GM19025 (cell line): Measurements from ENCODE around the gene ABCA10.
"Not testable (repeated sequence)": the region's sequence is repeated elsewhere in the genome, so short reads cannot be mapped to it uniquely, and the experiment has no call there.

Experiments used
- ATAC-seq: cut with Tn5 transposase; IDR thresholded peaks from one replicate; pipeline ENCODE4 v1.9.1; 2021; ENCODE audit warnings: mild to moderate bottlenecking, low read depth, moderate library complexity; ENCODE audit not compliant: unreplicated experiment

The ABCA10 gene

DNA sequence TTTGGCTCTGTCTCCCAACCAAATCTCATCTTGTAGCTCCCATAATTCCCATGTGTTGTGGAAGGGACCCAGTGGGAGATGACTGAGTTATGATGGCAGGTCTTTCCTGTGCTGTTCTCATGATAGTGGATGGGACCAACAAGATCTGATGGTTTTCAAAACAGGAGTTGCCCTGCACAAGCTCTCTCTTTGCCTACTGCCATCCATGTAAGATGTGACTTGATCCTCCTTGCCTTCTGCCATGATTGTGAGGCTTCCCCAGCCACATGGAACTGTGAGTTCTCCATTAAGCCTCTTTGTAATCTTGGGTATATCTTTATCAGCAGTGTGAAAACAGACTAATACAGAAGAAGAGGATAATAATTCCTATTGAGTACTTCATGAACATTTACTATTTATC lies 60.0 kb downstream of the ABCA10 start:
- not testable (repeated sequence) for ATAC-seq

DNA sequence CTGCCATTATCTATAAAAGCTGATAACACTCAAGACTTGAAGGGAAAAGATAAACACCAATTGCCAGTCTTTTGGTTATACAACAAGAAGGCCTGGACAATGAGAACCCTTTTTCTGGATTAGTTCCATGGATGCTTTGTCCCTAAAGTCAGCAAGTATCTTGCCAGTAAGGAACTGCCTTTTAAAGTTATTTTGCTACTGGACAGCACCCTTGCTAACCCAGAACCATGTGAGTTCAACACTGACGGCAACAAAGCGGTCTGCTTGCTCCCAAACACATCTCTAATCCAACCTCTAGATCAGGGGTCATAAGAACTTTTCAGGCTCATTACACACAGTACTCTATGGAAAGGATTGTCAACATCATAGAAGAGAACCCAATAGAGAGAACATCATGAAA lies 61.7 kb downstream of the ABCA10 start:
- ATAC-seq: no peak

DNA sequence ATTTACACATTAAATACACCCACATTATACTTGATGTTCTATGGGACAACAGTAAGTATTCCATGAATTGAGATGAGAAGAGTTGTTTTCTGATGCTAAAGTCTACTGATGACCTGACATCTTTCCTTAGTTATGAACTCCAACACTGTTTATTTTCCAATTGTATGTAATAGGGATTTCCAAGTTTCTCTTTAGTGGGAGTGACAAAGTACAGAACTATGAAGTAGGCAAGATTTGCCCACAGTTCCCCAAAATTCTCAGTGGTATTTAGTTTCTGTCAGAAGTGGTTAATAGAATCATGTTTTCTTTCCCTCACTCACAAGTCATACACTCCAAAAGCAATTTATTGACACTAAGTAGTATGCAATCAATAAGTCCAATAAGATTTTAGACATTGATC lies 64.4 kb downstream of the ABCA10 start:
- ATAC-seq: no peak

DNA sequence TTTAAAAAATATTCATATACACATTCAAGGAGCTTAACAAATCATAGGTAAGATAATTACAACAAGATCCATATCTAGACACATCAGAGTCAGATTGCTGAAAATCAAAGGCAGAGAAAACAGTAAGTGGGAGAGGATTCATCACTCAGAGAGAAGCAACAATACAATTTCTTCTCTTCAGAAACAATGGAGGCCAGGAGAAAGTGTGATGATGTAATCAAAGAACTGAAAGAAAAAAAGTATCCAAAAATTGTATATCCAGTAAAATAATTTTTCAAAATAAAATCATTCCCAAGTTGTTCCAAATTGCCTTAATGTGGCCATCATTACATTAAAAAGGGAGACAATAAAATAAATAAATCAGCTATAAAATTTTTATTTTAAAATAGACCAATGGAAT lies 69.2 kb downstream of the ABCA10 start:
- ATAC-seq: no peak

DNA sequence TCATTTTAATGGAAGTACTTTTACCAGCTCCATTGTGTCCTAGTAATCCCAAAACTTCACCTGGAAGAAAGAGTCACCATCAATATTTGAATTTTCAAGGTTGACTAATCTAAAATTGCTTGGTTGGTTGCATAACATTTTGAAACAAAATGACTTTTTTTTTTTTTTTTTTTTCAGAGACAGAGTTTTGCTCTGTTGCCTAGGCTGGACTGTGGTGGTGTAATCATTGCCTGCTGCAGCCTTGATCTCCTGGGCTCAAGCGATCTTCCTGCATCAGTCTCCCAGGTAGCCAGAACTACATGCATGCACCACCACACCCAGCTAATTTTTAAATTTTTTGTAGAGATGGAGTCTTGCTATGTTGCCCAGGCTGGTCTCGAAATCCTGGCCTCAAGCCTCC lies 74.4 kb downstream of the ABCA10 start:
- ATAC-seq: no peak

DNA sequence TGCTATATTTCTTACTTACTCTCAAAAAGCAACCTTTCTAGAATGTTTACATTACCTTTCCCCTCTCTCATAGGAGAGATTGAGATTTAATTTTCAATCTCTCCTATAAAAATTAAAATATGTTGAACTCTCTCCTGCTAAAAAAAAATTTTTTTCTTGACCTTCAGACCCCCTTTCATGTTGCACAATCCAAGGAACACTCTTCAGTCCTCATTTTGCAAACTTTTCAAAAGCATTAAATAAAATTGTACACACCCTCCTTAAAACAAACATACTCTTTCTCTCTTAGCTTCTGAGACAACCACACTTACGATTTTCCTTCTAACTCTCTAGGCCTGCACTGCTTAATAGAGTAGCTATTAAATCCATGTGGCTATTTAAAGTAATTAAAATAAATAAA lies 78.3 kb downstream of the ABCA10 start:
- ATAC-seq: no peak

DNA sequence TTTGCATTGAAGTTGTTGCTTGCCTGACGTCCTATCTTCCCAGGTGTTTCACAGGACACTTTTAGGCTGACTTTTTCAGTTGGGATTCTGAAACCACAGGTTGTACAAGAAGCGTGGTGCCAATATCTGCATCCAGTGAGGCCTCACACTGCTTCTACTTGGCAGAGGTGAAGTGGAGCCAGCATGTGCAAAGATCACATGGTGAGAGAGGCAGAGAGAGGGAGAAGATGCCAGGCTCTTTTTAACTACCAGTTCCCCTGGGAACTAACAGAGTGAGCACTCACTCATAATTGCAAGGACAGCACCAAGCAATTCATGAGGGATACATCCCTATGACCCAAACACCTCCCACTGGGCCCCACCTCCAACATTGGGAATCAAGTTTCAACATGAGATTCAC lies 81.2 kb downstream of the ABCA10 start:
- no peak for ATAC-seq

DNA sequence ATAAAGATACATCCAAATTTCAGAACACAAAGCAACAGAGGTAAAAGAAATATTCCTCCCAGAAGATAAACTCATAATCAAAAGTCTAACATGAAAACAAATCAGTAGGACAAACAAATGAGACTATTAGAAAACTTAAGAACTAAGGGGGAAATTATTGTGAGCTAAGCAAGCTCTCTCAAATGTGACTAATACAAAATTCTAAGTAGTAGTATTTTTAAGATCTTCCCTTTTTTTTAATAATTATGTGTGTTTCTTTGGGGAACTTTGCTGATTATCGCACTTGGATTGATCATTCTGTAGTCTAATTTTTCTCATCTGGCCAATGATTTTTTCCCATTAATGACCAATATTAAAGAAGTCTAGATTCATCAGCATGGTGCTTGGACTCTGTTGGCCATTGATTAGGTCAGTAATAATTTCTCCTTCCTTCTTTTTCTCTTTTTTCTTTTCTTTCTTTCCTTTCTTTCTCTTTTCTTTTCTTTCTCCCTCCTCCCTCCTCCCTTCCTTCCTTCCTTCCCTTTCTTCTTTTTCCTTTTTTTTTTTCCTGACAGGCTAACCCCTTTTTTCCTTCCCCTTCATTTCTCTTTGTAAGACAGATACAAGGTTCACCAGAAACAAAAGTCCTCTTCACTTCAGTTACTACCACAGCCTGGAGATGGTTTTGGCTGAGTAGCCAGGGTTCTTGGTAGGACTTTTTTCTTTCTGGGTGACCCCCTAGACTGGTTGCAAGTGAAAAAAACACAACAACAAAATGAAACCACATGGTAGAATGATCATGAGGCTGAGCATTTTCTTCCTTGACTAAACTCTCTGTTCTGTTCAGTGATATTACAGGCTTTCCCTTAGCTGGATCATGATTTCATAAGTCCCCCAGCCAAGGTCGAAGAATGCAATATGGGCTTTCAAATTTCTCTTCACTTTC lies 84.0 kb downstream of the ABCA10 start:
- no peak for ATAC-seq

DNA sequence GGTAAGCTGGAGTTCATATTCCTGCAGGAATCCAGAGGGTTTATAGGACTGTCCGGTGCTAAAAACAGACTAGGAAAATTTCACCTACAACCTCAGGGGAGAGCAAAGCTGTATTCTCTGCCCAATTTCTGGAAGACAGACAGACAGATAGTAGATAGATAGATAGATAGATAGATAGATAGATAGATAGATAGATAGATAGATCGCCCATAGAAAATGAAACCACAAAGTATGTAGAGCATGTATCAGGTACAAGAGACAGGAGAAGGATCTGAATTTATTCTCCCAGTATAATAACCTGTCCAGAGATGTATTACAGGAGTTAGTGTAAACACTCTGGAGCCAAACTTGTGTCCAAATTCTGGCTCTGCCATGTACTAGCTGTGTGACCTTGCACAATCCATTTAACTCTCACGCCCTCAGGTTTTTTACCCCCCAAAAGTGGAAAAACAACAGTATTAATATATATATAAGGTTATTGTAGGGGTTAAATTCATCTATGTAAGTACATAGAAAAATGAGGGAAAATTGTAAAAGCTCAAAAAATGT lies 84.9 kb downstream of the ABCA10 start:
- ATAC-seq: no peak

DNA sequence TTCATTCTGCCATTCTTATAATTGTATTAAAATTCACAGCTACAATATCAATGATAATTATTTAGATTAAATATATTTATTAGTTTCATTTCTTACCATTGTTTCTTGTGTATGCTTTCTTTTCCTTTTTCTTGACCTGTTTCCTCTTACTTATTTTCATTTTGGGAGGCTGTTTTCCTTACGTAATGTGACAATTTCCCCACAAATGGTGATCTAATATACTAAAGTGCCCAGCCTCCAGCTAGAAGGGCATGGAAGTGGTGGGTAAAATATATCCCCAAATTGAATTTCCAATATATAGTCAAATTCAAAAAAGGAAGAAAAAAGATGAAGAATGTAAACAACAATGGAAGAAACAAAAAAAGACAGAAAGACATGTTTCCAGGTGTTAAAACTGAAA lies 85.5 kb downstream of the ABCA10 start:
- no peak for ATAC-seq

DNA sequence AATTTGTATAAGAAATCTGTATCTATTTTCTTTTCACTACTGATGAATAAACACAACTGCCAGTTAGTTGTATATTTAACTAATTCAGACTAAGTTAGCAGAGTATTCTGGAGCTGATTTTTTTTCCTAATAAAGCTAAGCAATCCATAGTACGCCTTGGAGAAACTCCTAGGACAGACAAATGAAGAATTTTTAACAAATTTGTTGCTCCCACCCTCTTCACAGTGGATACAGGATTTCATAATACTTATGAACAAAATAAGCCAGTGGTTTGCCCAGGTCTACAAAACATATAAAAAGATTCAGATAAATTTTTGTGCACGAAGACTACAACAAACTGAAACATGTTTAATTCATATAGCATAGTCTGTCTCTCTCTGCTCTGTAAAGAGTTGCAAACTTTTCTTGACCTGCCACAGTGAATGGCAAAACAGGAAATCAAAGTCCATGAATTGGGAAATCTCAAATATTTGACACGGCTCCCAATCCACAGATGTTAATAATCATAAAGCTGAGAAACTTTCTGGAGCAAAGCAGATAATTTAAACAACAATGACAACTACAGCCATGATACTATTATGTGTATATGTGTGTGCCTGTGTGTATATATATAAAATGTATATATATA lies 86.3 kb downstream of the ABCA10 start:
- no peak for ATAC-seq

DNA sequence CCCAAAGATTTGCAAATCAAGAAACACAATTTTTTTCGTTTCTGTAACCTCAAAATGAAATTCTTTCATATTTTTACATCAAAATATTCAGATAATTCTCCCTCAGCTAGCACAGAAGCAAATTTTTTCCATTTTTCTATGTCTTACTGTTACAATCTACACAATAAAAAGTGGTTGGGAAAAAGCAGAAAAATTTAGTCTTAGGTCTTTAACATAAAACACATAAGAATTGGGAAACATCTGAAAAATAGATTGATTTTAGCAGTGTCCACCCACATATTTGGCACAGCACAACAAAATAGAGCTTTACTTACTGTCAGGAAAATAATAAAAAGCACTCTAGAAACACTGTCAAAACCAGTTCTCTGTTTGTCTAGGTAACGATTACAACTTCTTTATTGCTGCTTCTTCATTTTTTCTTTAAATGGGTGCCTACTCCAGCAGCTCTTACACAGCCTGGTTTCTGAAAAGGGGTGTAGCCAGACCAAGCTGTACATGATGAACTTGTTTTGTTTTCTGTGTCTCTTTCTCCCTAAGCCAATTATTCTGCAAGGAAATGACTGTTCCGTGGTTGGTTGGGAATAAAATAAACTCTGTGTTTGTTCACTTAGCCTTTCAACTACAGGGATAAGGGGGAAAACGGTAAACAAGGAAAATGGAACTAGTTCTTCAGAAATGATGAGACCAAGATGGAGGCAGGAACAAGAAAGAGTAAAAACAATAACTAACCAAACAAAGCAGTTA lies 87.0 kb downstream of the ABCA10 start, which contains the start of gene ABCA6:
Gene ABCA6 (minus strand): TSS at position 465 of the 744 bp plus-strand sequence. CDS start 1,192 bp downstream, outside the sequence.
- ATAC-seq: no peak

DNA sequence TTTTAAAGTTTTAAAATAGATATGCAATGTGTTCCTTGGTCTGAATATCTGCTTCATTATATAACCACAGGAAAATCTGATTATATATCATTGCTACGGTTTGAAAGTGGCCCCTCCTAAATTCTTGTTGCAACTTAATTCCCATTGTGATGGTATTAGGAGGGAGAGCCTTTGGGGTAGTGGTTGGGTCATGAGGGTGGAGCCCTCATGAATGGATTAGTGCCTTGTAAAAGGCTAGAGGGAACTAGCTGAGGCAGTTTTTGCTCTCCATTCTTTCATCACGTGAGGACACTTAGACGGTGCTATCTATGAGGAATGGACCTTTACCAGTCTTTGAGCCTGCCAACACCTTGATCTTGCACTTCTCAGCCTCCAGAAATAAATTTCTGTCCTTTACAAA lies 94.5 kb downstream of the ABCA10 start:
- ATAC-seq: no peak

DNA sequence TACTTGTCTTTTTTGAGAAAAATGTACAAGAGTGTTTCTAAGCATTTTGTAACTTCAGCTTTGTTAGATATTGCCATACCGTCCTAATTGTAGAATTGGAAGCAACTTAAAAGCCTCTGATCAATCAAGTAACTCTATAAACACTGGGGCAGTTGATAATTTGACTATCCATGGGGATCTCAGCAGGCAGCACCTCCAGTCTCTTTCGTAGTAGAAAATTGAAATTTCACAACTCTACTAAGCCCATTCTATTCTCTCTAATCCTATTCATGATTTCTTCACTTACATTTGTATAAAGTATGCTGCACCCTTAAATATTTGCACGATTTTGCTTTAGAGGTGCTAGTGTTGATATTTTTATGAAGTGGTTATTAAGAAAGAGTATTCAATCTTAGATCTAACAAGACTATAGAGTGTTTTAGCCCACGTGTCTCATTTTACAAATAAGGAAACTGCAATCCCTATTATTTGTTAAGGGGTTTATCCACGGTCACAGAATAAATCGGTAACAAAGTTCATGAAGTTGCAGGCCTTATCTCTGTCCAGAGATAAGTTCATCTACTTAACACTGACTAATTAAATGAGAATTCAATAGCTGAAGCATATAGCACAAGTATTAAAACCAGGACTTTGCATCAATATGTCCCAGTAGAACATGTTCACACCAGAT lies 97.9 kb downstream of the ABCA10 start:
- ATAC-seq: no peak

DNA sequence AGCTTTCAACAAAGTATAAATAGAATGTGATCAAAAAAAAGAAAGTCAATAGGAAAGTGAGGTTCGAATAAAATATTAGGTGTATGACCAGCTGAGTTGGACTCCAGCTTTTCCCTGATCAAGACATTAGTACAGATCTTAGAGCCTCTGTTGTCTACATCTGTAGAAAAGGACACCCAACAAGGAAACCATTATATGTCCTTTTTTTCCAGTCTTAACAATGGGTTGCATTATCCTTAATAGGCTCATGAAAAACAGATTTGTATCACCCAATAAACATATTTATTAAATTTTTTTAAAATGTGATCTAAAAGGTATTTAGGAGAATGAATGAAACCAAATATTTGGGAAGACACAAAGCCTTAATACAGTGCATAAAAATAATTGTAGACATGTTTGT lies 105.0 kb downstream of the ABCA10 start:
- ATAC-seq: no peak

DNA sequence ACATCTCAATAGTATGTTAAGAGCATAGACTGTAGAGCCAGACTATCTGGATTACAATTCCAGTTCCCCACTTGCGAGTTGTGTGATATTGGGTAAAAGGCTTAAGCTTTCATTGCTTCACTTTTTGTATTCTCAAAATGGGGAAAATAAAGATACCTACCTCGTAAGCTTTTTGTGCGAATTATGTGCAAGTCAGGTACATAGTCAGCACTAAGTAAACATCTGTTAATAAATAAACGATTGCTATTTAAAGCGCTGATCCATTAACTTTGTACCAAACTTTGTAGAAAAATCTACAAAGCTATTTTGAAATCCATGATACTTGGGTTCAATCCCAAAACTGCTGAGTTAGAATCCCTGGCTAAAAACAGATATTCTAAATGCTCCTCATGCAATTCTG lies 106.6 kb downstream of the ABCA10 start:
- ATAC-seq: no peak

DNA sequence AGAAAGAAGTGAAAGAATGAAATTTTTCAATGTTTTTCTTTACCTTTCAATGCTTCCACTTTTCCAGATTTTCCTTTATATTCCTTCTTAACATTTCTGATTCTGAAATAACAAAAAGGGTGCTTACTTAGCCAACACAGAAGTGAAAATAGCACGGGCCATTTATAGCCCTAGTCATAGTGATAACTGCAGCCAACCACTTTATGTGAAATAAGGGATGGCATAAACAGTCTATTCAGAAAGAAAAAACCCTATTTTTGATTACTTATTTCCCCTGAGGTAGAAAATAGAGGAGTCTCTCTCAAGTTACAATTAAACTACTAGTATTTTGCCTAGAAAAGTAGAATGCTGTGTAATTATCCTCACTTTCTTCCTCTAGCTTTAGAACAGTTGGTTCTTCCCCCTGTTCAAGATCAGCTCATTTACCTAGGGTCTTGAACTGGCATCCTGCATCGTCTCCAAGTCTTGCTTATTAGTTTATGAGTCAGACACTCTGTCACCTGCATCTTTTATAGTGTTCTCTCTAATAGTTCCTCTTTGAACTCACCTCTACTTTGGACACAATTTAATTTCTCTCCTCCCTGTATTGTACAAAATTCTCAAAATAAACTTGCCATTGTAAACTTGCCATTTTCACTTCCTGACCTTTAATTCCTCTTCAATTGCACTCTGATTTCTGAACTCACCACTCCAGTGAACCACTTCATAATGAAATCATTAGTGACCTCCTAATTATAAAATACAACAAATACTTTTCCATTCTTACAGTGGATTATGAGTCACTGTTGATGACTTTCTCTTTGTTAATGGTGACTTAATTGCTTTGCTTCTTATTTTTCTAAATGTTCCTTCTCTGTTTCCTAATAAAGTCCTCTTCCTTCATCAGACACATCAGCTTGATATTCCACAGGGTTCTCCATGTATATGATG lies 110.5 kb downstream of the ABCA10 start:
- peak; percentile 36 for ATAC-seq

DNA sequence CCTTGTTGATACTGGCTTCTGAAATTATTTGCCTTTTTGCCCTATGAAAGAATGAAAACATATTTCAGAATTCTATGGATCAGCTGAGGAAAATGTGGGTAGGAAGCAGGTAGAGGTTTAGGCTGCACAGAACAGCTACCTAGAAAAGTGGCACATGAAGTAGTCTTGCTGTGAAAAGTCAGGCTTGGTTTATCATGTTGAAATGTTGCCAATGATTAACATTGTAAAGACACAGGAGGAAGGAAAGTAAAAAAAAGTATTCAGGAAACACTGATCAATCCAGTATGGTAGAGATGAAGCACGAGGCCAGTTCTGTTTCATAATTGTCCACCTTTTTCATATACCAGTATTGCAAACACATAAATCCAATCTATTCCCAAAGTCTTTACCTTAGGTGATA lies 116.8 kb downstream of the ABCA10 start:
- ATAC-seq: no peak
